HCT116 (cell line): Measurements from ENCODE around the gene TAS1R2. TPM values are rescaled to one million over a fixed set of nuclear protein-coding genes. Genes with fewer than 3 reads are reported as not detected.

ENCODE experiments used
- ATAC-seq: fragments of 200-7000 bp; cut with Tn5 transposase; 2 replicates; pipeline ENCODE4 v1.9.1; 2020; ENCODE audit warnings: mild to moderate bottlenecking, moderate library complexity
- BruUV-seq: library from RNA; stranded (reverse); fragments of 400-500 nt; replicated peaks from 2 replicates; lab custom pipeline; 2021; lab: Mats Ljungman, UMichigan
- CTCF ChIA-PET: fragments of 300-600 bp; sonication (Branson Sonifier 250); formaldehyde crosslinking; loops from one replicate; lab custom pipeline; 2021; ENCODE audit warnings: antibody characterized with exemption; lab: Charles Lee
- POLR2A ChIA-PET: fragments of 300-600, 350-600 bp; sonication (Branson Sonifier 250); formaldehyde crosslinking; loops from one replicate; lab custom pipeline; 2021; ENCODE audit warnings: antibody characterized with exemption; lab: Charles Lee
- RAD21 ChIA-PET, 2 experiments: fragments of 300-600 bp; sonication (Branson Sonifier 250); formaldehyde crosslinking; loops; one replicate each; lab custom pipeline; 2023; ENCODE audit warnings: low total read pairs in 2 of 2; ENCODE audit not compliant: uncharacterized antibody in 2 of 2, unreplicated experiment in 2 of 2, low non-redundant PET in 1 of 2; lab: Charles Lee
- DNase-seq: peaks from one replicate; pipeline ENCODE4 v3.0.0-alpha.2; 2010; ENCODE audit warnings: low read depth, low spot score
- H2AFZ ChIP-seq: fragments of 200-600 bp; shearing (Covaris generic), sonication (generic); 2 replicates; pipeline ENCODE4 v1.6.1; 2017; ENCODE audit warnings: low read depth, mixed run types, mixed read lengths, antibody characterized with exemption, low read length; ENCODE audit not compliant: poor library complexity, severe bottlenecking
- H3K27ac ChIP-seq: 2 replicates; pipeline ENCODE4 v1.5.1; 2012; ENCODE audit warnings: low read depth, low read length
- H3K27me3 ChIP-seq: fragments of 200-600 bp; sonication (generic); 2 replicates; pipeline ENCODE4 v1.6.1; 2016; ENCODE audit warnings: mixed run types, low read length, mixed read lengths; ENCODE audit not compliant: insufficient read depth
- H3K36me3 ChIP-seq, 2 experiments: fragments of 200-500 bp in 1 of 2; fragments of 200-600 bp in 1 of 2; sonication (Bioruptor generic) in 1 of 2; sonication (generic) in 1 of 2; 2 replicates each; pipeline versions ENCODE4 v1.5.1 to v1.6.1; 2014 to 2016; ENCODE audit warnings: low read length in 2 of 2, inconsistent platforms in 1 of 2, mixed read lengths in 1 of 2, mixed run types in 1 of 2; ENCODE audit not compliant: insufficient read depth in 2 of 2, control insufficient read depth in 1 of 2
- H3K4me1 ChIP-seq, 2 experiments: fragments of 200-600 bp in 1 of 2; sonication (generic) in 1 of 2; 2 replicates each; pipeline versions ENCODE4 v1.5.1 to v1.6.1; 2012 to 2017; ENCODE audit warnings: low read length in 2 of 2, inconsistent platforms in 1 of 2, mild to moderate bottlenecking in 1 of 2, mixed read lengths in 1 of 2, mixed run types in 1 of 2, moderate library complexity in 1 of 2; ENCODE audit not compliant: insufficient read depth in 2 of 2, control insufficient read depth in 1 of 2
- H3K4me2 ChIP-seq: fragments of 200-600 bp; sonication (generic); 2 replicates; pipeline ENCODE4 v1.6.1; 2017; ENCODE audit warnings: mixed run types, low read length, mixed read lengths
- H3K4me3 ChIP-seq, 2 experiments: fragments of 200-600 bp in 1 of 2; sonication (generic) in 1 of 2; replicated peaks in 1 of 2; 2 replicates each; pipeline ENCODE4 v1.5.1; 2011 to 2016; ENCODE audit warnings: low read length in 2 of 2, control low read depth in 1 of 2, low read depth in 1 of 2, mild to moderate bottlenecking in 1 of 2, mixed read lengths in 1 of 2, mixed run types in 1 of 2
- H3K79me2 ChIP-seq: fragments of 200-600 bp; sonication (generic); 2 replicates; pipeline ENCODE4 v1.6.1; 2017; ENCODE audit warnings: mild to moderate bottlenecking, mixed run types, low read length, moderate library complexity, mixed read lengths; ENCODE audit not compliant: insufficient read depth
- H3K9ac ChIP-seq: fragments of 200-600 bp; sonication (generic); 2 replicates; pipeline ENCODE4 v1.6.1; 2016; ENCODE audit warnings: low read length, mixed read lengths
- H3K9me2 ChIP-seq: fragments of 200-600 bp; sonication (generic), shearing (Covaris generic); 2 replicates; pipeline ENCODE4 v1.6.1; 2017; ENCODE audit warnings: mixed run types, mild to moderate bottlenecking, moderate library complexity; ENCODE audit not compliant: insufficient read depth
- H3K9me3 ChIP-seq, 2 experiments: fragments of 200-500 bp in 1 of 2; fragments of 200-600 bp in 1 of 2; sonication (Bioruptor generic) in 1 of 2; sonication (generic) in 1 of 2; 2 replicates each; pipeline ENCODE4 v1.6.1; 2014 to 2017; ENCODE audit warnings: low read length in 2 of 2, mixed read lengths in 2 of 2, inconsistent platforms in 1 of 2, low read depth in 1 of 2, mild to moderate bottlenecking in 1 of 2, mixed run types in 1 of 2, moderate library complexity in 1 of 2; ENCODE audit not compliant: control insufficient read depth in 1 of 2, insufficient read depth in 1 of 2
- H4K20me1 ChIP-seq: fragments of 200-600 bp; sonication (generic), shearing (Covaris generic); 2 replicates; pipeline ENCODE4 v1.6.1; 2017; ENCODE audit warnings: mixed run types, mild to moderate bottlenecking, moderate library complexity; ENCODE audit not compliant: insufficient read depth
- CBX3 ChIP-seq: IDR thresholded peaks from 2 replicates; pipeline ENCODE4 v1.6.1; 2012; ENCODE audit warnings: low read depth
- CEBPB ChIP-seq: IDR thresholded peaks from 2 replicates; pipeline ENCODE4 v1.6.1; 2012; ENCODE audit warnings: low read depth
- EGR1 ChIP-seq: IDR thresholded peaks from 2 replicates; pipeline ENCODE4 v1.6.1; 2012; ENCODE audit warnings: low read depth
- EZH2 ChIP-seq: fragments of 200-600 bp; sonication (generic); IDR thresholded peaks from 2 replicates; pipeline ENCODE4 v1.6.1; 2017; ENCODE audit warnings: antibody characterized with exemption, mixed run types
- EZH2phosphoT487 ChIP-seq: fragments of 200-600 bp; IDR thresholded peaks from 2 replicates; pipeline ENCODE4 v1.6.1; 2018; ENCODE audit warnings: antibody characterized with exemption, borderline replicate concordance
- FOSL1 ChIP-seq: IDR thresholded peaks from 2 replicates; pipeline ENCODE4 v1.6.1; 2012; ENCODE audit warnings: low read depth
- JUND ChIP-seq: IDR thresholded peaks from 2 replicates; pipeline ENCODE4 v1.6.1; 2012
- MAX ChIP-seq: IDR thresholded peaks from 2 replicates; pipeline ENCODE4 v1.6.1; 2012
- POLR2A ChIP-seq: IDR thresholded peaks from 2 replicates; pipeline ENCODE4 v1.7.0; 2011; ENCODE audit warnings: borderline replicate concordance; ENCODE audit not compliant: insufficient read depth, insufficient read length; ENCODE audit errors: extremely low read depth
- POLR2AphosphoS5 ChIP-seq: IDR thresholded peaks from 2 replicates; pipeline ENCODE4 v1.6.1; 2011; ENCODE audit warnings: mild to moderate bottlenecking, low read depth, low read length, moderate library complexity
- RAD21 ChIP-seq: IDR thresholded peaks from 2 replicates; pipeline ENCODE4 v1.6.1; 2012; ENCODE audit warnings: low read depth, mild to moderate bottlenecking
- REST ChIP-seq: IDR thresholded peaks from 2 replicates; pipeline ENCODE4 v1.6.1; 2012; ENCODE audit warnings: low read depth
- SIN3A ChIP-seq: IDR thresholded peaks from 2 replicates; pipeline ENCODE4 v1.6.1; 2012; ENCODE audit warnings: low read depth
- SP1 ChIP-seq: IDR thresholded peaks from 2 replicates; pipeline ENCODE4 v1.6.1; 2012; ENCODE audit warnings: low read depth
- TCF7L2 ChIP-seq: IDR thresholded peaks from 2 replicates; pipeline ENCODE4 v1.7.0; 2011; ENCODE audit warnings: borderline replicate concordance, inconsistent platforms; ENCODE audit not compliant: insufficient read depth, insufficient read length; ENCODE audit errors: extremely low read depth
- YY1 ChIP-seq: IDR thresholded peaks from 2 replicates; pipeline ENCODE4 v1.6.1; 2011; ENCODE audit warnings: low read length, low read depth, moderate library complexity, mild to moderate bottlenecking; ENCODE audit not compliant: insufficient replicate concordance; ENCODE audit errors: extremely low read depth
- ZBTB33 ChIP-seq: IDR thresholded peaks from 2 replicates; pipeline ENCODE4 v1.6.1; 2011; ENCODE audit warnings: mild to moderate bottlenecking, low read length, moderate library complexity; ENCODE audit not compliant: insufficient replicate concordance; ENCODE audit errors: extremely low read depth
- ZFX ChIP-seq: fragments of 450-650 bp; IDR thresholded peaks from 2 replicates; pipeline ENCODE4 v1.6.1; 2017
- intact Hi-C: fragments of 100-400 bp; cut with micrococcal nuclease; formaldehyde crosslinking; loops from 2 replicates; pipeline ENCODE4 v1.10.0; 2022
- total RNA-seq: library from RNA; stranded (reverse); gene quantifications from one replicate; pipeline ENCODE4 v1.2.1, GENCODE V29; 2021; ENCODE audit not compliant: unreplicated experiment

Gene TAS1R2
- total RNA-seq, 1 experiment from 2014 or later: not detected

GRCh38 chr1:18852501-18852900, 7.0 kb downstream of the TAS1R2 start:
- DNase-seq (no peak), ATAC-seq (no peak)
- ChIA-PET CTCF (no interaction called here), RAD21 (no interaction called here), POLR2A (no interaction called here)
- H3K4me1 ChIP-seq: no peaks in the 10 kb centered on the region
- no peak overlapping the region for H3K4me2 ChIP-seq
- H3K9me2 ChIP-seq: no peaks in the 10 kb centered on the region
- H3K36me3 ChIP-seq: no peaks in the 10 kb centered on the region
- no peaks in the 10 kb centered on the region for H4K20me1 ChIP-seq
- no TSS peak for BruUV-seq
- no peak overlapping the region for H3K27ac ChIP-seq
- peaks cover 16% of the 10 kb centered on the region for H3K27me3 ChIP-seq
- no peaks in the 10 kb centered on the region for H3K9me3 ChIP-seq
- no peak overlapping the region for H3K9ac ChIP-seq
- H3K79me2 ChIP-seq: no peaks in the 10 kb centered on the region
- no peak overlapping the region for H3K4me3 ChIP-seq
- intact Hi-C loops: no loop called here
- TF ChIP-seq YY1 (no peak), EGR1 (no peak), SIN3A (no peak)
- no peak overlapping the region for H2AFZ ChIP-seq

- Histone ChIP-seq H3K9ac (no peak overlapping the region), H4K20me1 (no peaks in the 10 kb centered on the region), H3K4me2 (no peak overlapping the region), H3K4me1 (no peaks in the 10 kb centered on the region), H3K4me3 (no peak overlapping the region), H2AFZ (no peak overlapping the region), H3K27ac (no peak overlapping the region), H3K36me3 (no peaks in the 10 kb centered on the region), H3K79me2 (no peaks in the 10 kb centered on the region), H3K9me3 (no peaks in the 10 kb centered on the region), H3K9me2 (no peaks in the 10 kb centered on the region), H3K27me3 (peaks cover 16% of the 10 kb centered on the region)
- no peak for ATAC-seq
- no TSS peak for BruUV-seq
- intact Hi-C loops: no loop called here
- no peak for DNase-seq
- CTCF ChIA-PET: no interaction called here
- RAD21 ChIA-PET: no interaction called here
- POLR2A ChIA-PET: no interaction called here
- no peak for TF ChIP-seq POLR2AphosphoS5
- TF ChIP-seq CBX3: no peak
- no peak for TF ChIP-seq MAX
- no peak for TF ChIP-seq CEBPB
- TF ChIP-seq RAD21: no peak
- TF ChIP-seq EZH2phosphoT487: no peak
- TF ChIP-seq JUND: no peak
- no peak for TF ChIP-seq ZBTB33
- TF ChIP-seq ZFX: no peak
- TF ChIP-seq REST: no peak
- no peak for TF ChIP-seq EZH2
- no peak for TF ChIP-seq POLR2A
- no peak for TF ChIP-seq EGR1
- no peak for TF ChIP-seq TCF7L2
- TF ChIP-seq FOSL1: no peak
- no peak for TF ChIP-seq SP1
Measured at GRCh38 chr1:18849261-18849711, 10.2 kb downstream of the TAS1R2 start.
